Activated CD4-positive, alpha-beta T cell treated with anti-CD3 and anti-CD28 coated beads, Interleukin-2, amount 10 ng/mL, durations not matched to agents 24 days and 14 days (primary cell): ENCODE results near the gene TXNDC11. TPM values are rescaled to one million over a fixed set of nuclear protein-coding genes. Genes with fewer than 3 reads are reported as not detected.
A peak's percentile ranks its signal among the peaks of the same experiment; 100 is the strongest.

Experiments
- DNase-seq: peaks from one replicate; pipeline ENCODE4 v3.0.0; 2022
- H3K27ac Mint-ChIP-seq: one replicate; pipeline ENCODE4 v1.8.0; 2022; ENCODE audit warnings: mild to moderate bottlenecking, mixed read lengths
- H3K27me3 Mint-ChIP-seq: one replicate; pipeline ENCODE4 v1.8.0; 2022; ENCODE audit warnings: mixed read lengths
- H3K36me3 Mint-ChIP-seq: one replicate; pipeline ENCODE4 v1.8.0; 2022; ENCODE audit warnings: low read depth, mild to moderate bottlenecking, mixed read lengths
- H3K4me1 Mint-ChIP-seq: one replicate; pipeline ENCODE4 v1.8.0; 2021; ENCODE audit warnings: mixed read lengths
- H3K4me3 Mint-ChIP-seq: one replicate; pipeline ENCODE4 v1.8.0; 2022; ENCODE audit warnings: mild to moderate bottlenecking, moderate library complexity, mixed read lengths
- H3K9me3 Mint-ChIP-seq: one replicate; pipeline ENCODE4 v1.8.0; 2021; ENCODE audit warnings: mixed read lengths
- intact Hi-C: fragments of 100-400 bp; cut with micrococcal nuclease; formaldehyde crosslinking; loops from one replicate; pipeline ENCODE4 v1.15.1; 2023
- total RNA-seq: library from RNA; stranded (reverse); gene quantifications from 2 replicates; pipeline ENCODE4 v1.2.3, GENCODE V29; 2022

The TXNDC11 gene
- total RNA-seq, 1 donor from 2014 or later = 41.7 TPM

DNA sequence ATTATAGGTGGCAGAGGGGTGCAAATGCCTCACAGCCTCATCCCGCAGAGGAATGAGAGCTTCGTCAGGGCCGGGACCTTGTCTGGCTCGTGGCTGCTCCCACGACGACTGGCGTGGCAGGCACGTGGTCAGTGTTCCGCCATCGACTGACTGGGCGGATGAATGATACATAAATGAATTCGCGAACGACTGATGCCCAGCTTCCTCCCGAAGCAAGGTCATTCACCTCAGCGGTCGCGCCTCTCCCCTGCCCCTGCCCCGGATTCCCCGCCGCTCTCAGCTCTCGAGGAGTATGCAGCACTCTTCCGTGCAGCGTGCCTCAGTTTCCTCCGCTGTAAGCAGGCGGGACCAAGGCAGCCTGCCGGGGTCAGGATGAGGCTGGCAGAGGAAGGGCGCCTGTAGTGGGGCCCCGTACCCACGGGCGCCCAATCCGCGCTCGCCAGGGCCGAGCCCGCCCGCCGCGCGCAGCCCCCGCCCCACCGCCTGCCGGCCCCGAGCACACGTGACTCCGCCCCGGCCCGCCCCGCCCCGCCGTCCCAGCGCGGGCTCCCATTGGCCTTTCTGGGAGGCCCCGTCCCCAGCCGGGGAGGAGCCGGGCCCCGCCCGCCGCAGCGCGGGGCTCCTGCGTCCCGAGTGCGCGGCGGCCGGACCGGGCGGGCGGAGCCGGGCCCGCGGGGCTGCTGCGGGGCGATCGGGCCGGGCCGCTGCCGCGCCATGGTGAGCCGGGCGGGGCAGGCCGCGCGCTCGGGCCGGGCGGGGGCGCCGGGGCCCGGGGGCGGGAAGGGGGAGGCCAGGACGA is 74.6 kb downstream of the TXNDC11 start, which contains the start of gene SNN:
Gene SNN (plus strand): TSS at position 632 of the 799 bp plus-strand sequence. CDS start 7,605 bp downstream, outside the sequence.
- Mint-ChIP-seq H3K9me3 (no peaks in the 10 kb centered on the region), H3K36me3 (no peaks in the 10 kb centered on the region), H3K27me3 (no peaks in the 10 kb centered on the region), H3K27ac (no peak within 1 kb of the TSS), H3K4me1 (peaks cover 60% of the 10 kb centered on the region), H3K4me3 (peak within 1 kb of the TSS; percentile 80)
- intact Hi-C loops = no loop called here
- DNase-seq = peak; percentile 97

DNA sequence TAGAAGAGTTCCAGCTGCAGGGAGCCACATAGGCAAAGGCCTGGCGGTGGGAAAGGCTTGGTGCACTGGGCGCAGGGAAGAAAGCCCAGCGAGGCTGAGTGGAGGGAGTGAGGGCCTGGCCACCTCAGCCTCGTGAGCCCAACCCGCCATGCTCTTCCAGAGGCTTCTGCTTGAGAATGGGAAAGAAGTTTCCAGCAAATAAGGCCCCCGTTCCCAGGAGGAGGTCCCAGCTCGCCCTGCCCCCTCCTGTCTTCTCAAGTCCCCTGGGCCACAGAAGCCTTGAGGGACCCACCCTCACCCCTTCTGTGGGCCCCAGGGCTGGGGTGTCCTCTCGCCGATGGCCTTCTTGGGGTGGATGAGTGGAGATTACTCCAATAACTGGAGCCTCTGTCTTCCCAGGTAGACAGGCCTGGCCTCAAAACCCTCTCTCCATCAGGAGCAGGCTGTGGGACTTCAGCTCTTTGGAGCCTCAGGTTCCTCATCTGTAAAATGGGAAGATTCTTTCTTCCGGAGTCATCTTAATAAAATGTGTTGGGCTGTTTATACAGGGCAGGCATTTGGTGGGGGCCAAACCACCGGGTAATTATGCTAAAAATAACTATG is 75.3 kb downstream of the TXNDC11 start:
- no peak for DNase-seq
- intact Hi-C loops = no loop called here
- H3K27ac Mint-ChIP-seq = no peak overlapping the region
- H3K4me1 Mint-ChIP-seq = peaks cover 53% of the 10 kb centered on the region
- peak overlapping the region; percentile 69 for H3K4me3 Mint-ChIP-seq
- H3K9me3 Mint-ChIP-seq = no peaks in the 10 kb centered on the region
- no peaks in the 10 kb centered on the region for H3K36me3 Mint-ChIP-seq
- H3K27me3 Mint-ChIP-seq = no peaks in the 10 kb centered on the region

DNA sequence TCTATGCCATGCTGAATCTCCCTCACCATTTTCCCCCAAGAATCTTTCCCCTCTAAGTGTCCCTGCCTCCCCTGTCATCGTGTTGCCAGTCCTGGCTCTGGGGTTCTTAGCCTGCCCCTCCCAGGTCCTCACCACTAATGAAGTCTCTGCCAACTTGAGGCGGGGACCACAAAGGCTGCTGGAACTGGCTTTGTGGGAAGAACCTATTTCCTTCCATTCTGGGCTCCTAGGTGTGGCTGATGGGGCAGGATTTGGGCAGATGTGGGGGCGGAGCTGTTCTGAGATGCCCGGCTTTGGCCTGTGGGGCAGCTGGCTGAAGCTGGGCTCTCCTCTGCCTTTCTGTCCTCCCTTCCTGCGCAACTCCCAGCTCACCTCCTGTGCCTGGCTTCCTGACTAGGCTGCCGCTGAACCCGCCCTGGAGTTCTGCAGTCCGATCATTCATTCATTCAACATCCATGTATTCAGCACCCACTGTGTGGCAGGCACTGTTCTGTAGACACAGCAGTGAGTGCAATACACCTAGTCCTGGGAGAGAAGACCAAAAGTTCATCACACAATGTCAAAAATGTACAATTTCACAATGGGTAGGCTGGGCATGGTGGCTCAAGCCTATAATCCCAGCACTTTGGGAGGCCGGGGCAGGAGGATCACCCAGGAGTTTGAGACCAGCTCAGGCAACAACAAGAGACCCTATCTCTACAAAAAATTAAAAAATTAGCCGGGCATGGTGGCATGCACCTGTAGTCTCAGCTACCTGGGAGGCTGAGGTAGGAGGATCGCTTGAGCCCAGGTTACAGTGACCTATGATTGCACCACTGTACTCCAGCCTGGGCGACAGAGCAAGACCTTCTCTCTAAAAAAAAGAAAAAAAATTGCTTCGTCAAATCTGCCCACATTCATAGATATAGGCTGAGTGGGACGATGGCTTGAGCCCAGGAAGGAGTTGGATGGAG is 76.3 kb downstream of the TXNDC11 start:
- peak overlapping the region; percentile 30 for H3K27ac Mint-ChIP-seq
- no peaks in the 10 kb centered on the region for H3K27me3 Mint-ChIP-seq
- peak overlapping the region; percentile 69 for H3K4me3 Mint-ChIP-seq
- H3K36me3 Mint-ChIP-seq = no peaks in the 10 kb centered on the region
- no peak for DNase-seq
- intact Hi-C loops = no loop called here
- H3K4me1 Mint-ChIP-seq = peaks cover 45% of the 10 kb centered on the region
- no peaks in the 10 kb centered on the region for H3K9me3 Mint-ChIP-seq

DNA sequence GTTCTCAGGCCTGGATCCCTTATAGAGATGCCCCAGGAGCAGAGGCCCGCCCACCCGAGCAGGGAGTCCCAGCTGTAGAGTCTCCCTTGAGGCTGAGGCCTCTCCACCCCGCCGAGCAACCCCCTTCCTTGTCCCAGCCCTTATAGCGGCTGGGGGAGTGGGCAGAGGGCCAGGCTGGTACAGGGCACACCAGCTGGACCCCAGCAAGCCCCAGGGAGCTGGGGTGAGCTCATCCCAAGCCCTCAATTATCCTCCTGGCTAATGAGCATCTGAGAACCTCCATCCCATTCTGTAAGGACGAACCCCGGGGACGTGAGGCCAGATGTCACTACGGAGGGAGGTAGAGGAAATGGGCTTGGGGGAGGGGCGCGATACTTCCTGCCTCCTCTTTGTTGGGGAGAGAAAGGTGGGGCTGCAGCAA is 77.6 kb downstream of the TXNDC11 start:
- H3K27me3 Mint-ChIP-seq = peaks cover 2% of the 10 kb centered on the region
- intact Hi-C loops = no loop called here
- peak overlapping the region; percentile 55 for H3K4me3 Mint-ChIP-seq
- H3K27ac Mint-ChIP-seq = peak overlapping the region; percentile 23
- H3K4me1 Mint-ChIP-seq = peaks cover 34% of the 10 kb centered on the region
- H3K36me3 Mint-ChIP-seq = no peaks in the 10 kb centered on the region
- peak; percentile 82 for DNase-seq
- no peaks in the 10 kb centered on the region for H3K9me3 Mint-ChIP-seq

DNA sequence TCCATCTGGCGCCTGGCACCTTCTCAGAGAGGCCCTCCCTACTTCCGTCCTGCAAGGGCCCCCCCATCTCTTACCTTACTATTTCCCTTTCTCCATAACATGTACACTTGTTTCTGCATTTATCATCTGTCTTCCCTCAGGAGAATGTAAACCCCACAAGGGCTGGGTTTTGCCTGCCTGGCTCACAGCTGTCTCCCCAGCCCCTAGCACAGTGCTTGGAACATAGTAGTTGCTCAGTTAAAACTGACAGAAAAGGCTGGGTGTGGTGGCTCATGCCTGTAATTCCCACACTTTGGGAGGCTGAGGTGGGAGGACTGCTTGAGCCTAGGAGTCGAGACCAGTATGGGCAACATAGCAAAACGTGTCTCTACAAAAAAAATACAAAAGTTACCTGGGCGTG is 80.1 kb downstream of the TXNDC11 start:
- no peaks in the 10 kb centered on the region for H3K9me3 Mint-ChIP-seq
- no peak overlapping the region for H3K4me3 Mint-ChIP-seq
- H3K36me3 Mint-ChIP-seq = no peaks in the 10 kb centered on the region
- DNase-seq = no peak
- peaks cover 27% of the 10 kb centered on the region for H3K4me1 Mint-ChIP-seq
- H3K27me3 Mint-ChIP-seq = peaks cover 2% of the 10 kb centered on the region
- intact Hi-C loops = no loop called here
- H3K27ac Mint-ChIP-seq = no peak overlapping the region

DNA sequence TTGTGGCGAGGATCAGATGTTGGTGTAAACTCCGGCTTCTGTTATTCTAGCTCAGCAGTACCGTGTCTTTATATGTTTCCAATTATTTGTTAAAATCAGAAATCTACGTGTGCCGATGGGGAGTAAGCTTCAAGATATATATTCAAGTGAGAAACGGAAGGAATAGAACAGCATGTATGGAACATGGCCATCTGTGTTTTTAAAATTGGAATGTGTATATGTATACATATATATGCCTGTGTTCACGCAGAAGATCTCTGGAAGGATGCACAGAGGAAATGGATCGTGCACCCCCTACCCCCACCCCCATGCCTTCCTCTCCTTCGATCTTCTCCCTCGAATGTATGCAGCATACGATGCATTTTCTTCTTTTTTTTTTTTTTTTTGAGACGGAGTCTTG is 82.1 kb downstream of the TXNDC11 start:
- Mint-ChIP-seq H3K4me1 (peaks cover 15% of the 10 kb centered on the region), H3K27ac (no peak overlapping the region), H3K27me3 (peaks cover 2% of the 10 kb centered on the region), H3K36me3 (no peaks in the 10 kb centered on the region), H3K4me3 (no peak overlapping the region), H3K9me3 (no peaks in the 10 kb centered on the region)
- no peak for DNase-seq
- intact Hi-C loops = no loop called here

DNA sequence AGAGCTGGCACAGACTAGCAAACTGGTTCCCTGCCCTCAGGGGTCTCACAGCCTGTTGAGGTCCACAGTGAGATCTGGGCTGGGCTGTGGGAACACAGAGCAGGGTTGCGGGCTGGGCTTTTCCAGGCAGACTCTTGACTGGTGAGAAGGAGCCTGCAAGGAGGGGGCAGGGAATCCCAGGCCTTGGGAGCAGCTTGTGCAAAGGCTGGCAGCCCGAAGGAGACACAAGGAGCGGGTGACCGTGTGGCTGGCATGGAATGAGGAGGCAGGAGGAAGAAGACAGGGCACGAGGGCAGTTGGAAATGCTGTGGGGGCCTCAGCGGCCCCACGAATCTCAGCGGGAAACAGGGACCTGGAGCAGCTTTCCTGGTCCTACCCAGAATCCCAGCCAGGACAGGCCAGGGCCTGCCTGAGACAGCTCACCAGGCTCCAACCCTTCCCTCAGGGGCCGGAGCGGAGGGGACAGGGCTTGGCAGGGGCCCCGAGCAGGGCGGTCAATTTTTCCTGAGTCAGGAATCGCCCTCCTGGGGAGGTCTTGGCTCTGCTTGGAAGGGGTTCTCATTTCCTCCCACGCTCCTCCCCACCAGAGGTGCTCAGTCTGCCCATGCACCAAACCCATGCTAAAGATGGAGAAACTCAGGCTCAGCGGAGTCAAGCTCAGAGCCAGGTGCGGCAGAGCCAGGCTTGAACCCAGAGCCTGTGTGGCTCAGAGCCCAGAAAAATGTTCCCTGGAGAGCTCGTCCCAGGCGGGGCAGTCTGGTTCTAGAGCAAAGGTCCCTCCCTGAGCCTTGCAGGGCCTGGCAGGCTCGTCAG is 83.6 kb downstream of the TXNDC11 start:
- no peaks in the 10 kb centered on the region for H3K9me3 Mint-ChIP-seq
- H3K4me1 Mint-ChIP-seq = peaks cover 6% of the 10 kb centered on the region
- no peak overlapping the region for H3K27ac Mint-ChIP-seq
- no peaks in the 10 kb centered on the region for H3K36me3 Mint-ChIP-seq
- peaks cover 4% of the 10 kb centered on the region for H3K27me3 Mint-ChIP-seq
- DNase-seq = no peak
- intact Hi-C loops = no loop called here
- H3K4me3 Mint-ChIP-seq = no peak overlapping the region

DNA sequence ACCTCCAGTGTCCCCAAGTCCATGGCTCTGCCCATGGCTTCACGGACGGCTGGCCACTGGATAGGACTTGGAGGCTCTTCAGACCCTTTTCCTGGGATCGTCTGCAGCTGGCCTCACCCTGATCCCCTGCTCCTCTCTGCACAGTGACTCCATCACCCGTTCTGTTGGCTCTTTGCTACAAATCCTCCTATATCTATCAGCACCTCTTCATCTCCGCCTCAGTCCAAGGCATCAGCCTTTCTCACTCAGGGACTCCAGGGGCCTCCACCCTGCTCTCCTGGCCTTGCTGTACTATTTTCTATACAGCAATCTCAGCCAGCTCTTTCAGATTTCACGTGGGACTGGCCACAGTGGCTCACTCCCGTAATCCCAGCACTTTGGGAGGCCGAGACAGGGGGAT is 85.1 kb downstream of the TXNDC11 start:
- no peak overlapping the region for H3K27ac Mint-ChIP-seq
- intact Hi-C loops = no loop called here
- H3K4me3 Mint-ChIP-seq = no peak overlapping the region
- H3K4me1 Mint-ChIP-seq = peaks cover 7% of the 10 kb centered on the region
- H3K27me3 Mint-ChIP-seq = peaks cover 6% of the 10 kb centered on the region
- H3K36me3 Mint-ChIP-seq = no peaks in the 10 kb centered on the region
- H3K9me3 Mint-ChIP-seq = no peaks in the 10 kb centered on the region
- no peak for DNase-seq

DNA sequence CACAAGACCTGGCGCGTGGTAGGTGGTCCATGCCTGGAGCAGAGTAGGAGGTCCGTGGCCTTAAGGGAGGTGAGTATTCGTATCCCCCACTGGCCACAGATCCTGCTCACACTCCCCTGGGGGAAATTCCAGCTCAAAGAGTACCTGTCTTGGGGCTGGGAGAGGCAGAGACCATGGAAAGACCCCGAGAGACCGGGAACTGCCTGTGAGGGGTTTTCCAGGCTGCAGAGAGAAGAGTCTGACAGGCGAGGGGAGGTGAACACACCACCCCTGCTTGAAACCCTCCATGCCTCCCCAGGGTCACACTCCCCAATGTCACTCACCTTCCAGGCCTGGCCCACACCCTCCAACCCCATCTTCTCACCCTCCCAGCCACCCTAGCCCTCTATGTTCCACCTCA is 87.0 kb downstream of the TXNDC11 start:
- Mint-ChIP-seq H3K4me1 (peaks cover 7% of the 10 kb centered on the region), H3K9me3 (no peaks in the 10 kb centered on the region), H3K27ac (no peak overlapping the region), H3K4me3 (no peak overlapping the region), H3K36me3 (no peaks in the 10 kb centered on the region), H3K27me3 (peaks cover 12% of the 10 kb centered on the region)
- no peak for DNase-seq
- intact Hi-C loops = no loop called here

DNA sequence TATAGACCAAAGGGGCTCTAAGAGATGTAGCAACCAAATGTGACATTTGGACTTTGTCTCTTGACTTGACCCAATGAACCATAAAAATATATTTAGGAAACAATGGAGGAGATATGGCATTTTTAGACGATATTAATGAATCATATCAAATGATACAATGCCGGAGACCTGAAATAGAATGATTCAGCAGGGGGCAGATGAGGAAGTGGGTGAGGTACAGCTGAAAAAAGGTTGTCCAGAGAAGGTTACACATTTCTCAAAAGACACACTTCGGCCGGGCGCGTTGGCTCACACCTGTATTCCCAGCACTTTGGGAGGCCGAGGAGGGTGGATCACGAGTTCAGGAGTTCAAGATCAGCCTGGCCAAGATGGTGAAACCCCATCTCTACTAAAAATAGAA is 90.9 kb downstream of the TXNDC11 start:
- intact Hi-C loops = no loop called here
- Mint-ChIP-seq H3K36me3 (no peaks in the 10 kb centered on the region), H3K27me3 (peaks cover 10% of the 10 kb centered on the region), H3K27ac (no peak overlapping the region), H3K4me1 (peaks cover 7% of the 10 kb centered on the region), H3K4me3 (no peak overlapping the region), H3K9me3 (no peaks in the 10 kb centered on the region)
- no peak for DNase-seq

DNA sequence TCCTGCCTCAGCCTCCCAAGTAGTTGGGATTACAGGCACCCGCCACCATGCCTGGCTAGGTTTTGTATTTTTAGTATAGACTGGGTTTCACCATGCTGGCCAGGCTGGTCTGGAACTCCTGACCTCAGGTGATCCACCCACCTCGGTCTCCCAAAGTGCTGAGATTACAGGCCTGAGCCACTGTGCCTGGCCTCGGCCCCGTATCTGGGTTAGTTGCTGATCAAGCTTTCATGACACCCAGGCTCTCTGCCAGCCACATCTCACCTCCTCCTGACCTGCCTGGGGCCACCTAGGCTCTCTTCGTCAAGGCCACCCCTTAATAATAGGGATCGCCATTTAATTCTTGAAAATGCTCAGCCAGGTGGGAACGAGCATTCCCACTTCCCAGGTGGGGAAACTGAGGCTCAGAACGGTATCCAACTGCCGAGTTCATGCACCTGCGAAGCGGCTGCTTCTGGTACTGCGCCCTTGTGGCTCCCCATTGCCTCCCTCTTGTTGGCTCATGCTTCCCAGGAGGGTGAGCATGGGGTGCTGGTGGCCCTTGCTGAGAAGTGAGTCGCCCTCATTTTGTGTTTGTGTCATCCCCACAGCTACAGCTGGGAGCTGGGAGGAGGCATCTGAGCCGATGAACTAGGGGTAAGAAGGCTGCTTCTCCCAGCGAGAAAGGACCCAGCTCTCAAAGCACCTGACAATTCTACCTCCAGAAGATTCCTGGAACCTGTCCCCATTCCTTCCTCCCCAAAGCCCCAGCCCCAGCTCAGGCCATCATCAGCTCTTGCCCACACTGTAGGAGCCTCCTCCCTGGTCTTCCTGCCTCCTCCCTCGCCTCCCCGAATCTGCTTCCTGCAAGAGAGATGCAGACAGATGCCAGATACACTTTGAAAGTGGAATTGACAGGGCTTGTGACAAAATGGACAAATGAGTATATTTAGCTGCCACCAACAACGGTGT is 91.7 kb downstream of the TXNDC11 start:
- peaks cover 10% of the 10 kb centered on the region for H3K27me3 Mint-ChIP-seq
- intact Hi-C loops = no loop called here
- H3K36me3 Mint-ChIP-seq = no peaks in the 10 kb centered on the region
- H3K4me1 Mint-ChIP-seq = peaks cover 7% of the 10 kb centered on the region
- DNase-seq = no peak
- no peaks in the 10 kb centered on the region for H3K9me3 Mint-ChIP-seq
- H3K27ac Mint-ChIP-seq = no peak overlapping the region
- no peak overlapping the region for H3K4me3 Mint-ChIP-seq

DNA sequence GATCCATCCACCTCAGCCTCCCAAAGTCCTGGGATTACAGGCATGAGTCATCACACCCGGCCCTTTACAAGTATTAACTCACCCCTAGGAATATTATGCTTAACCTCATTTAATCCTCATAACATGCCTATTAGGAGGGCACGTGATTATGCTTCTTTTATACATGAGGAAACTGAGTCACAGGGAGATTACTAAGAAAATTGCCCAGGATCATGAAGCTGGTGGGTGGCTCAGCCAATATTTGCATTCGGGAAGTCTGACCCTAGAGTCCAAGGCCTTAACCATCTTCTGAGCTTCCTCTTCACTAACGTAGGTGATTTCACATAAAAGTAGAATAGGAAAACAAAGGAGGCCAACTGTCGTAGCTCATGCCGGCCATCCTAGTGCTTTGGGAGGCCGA is 93.4 kb downstream of the TXNDC11 start:
- Mint-ChIP-seq H3K27me3 (peaks cover 9% of the 10 kb centered on the region), H3K27ac (no peak overlapping the region), H3K36me3 (no peaks in the 10 kb centered on the region), H3K9me3 (no peaks in the 10 kb centered on the region), H3K4me1 (peaks cover 4% of the 10 kb centered on the region), H3K4me3 (no peak overlapping the region)
- intact Hi-C loops = no loop called here
- no peak for DNase-seq
